Activated naive CD8-positive, alpha-beta T cell treated with anti-CD3 and anti-CD28 coated beads, Interleukin-2, amount 10 ng/mL, durations not matched to agents 7 days and 5 days (primary cell): ENCODE data around the gene ZNF773. TPM values are rescaled to one million over a fixed set of nuclear protein-coding genes. Genes with fewer than 3 reads are reported as not detected.
"Not testable (repeated sequence)": the region's sequence is repeated elsewhere in the genome, so short reads cannot be mapped to it uniquely, and the experiment has no call there.

Source experiments
- ATAC-seq: fragments of 150-1000 bp; cut with Tn5 transposase; one replicate; pipeline ENCODE4 v1.10.0; 2021; ENCODE audit warnings: low read depth, moderate library complexity
- POLR2A ChIA-PET: fragments of 350-600 bp; sonication (Branson Sonifier 250); formaldehyde crosslinking; loops from one replicate; lab custom pipeline; 2021; ENCODE audit warnings: antibody characterized with exemption; lab: Charles Lee
- DNase-seq: peaks from one replicate; pipeline ENCODE4 v3.0.0; 2021
- H3K27ac Mint-ChIP-seq: one replicate; pipeline ENCODE4 v1.8.0; 2022; ENCODE audit warnings: mild to moderate bottlenecking, mixed read lengths
- H3K27me3 Mint-ChIP-seq: one replicate; pipeline ENCODE4 v1.8.0; 2022; ENCODE audit warnings: mild to moderate bottlenecking, moderate library complexity, mixed read lengths
- H3K36me3 Mint-ChIP-seq: one replicate; pipeline ENCODE4 v1.8.0; 2021; ENCODE audit warnings: mild to moderate bottlenecking, mixed read lengths
- H3K4me1 Mint-ChIP-seq: one replicate; pipeline ENCODE4 v1.8.0; 2021; ENCODE audit warnings: mixed read lengths
- H3K4me3 Mint-ChIP-seq: one replicate; pipeline ENCODE4 v1.8.0; 2022; ENCODE audit warnings: mild to moderate bottlenecking, moderate library complexity, mixed read lengths
- H3K9me3 Mint-ChIP-seq: one replicate; pipeline ENCODE4 v1.8.0; 2021; ENCODE audit warnings: mixed read lengths
- total RNA-seq, 2 experiments: library from RNA; stranded (reverse); gene quantifications; one replicate each; pipeline ENCODE4 v1.2.3, GENCODE V29; 2021

ZNF773 gene
- total RNA-seq, 2 experiments from 2014 or later, result 15.7 to 15.9 TPM

- no peak for ATAC-seq
- peaks cover 42% of the 10 kb centered on the region for H3K9me3 Mint-ChIP-seq
- POLR2A ChIA-PET, result interaction anchor here (0.7 kb wide), 1 partner anchor 13 kb away, joined by 3 read pairs; the partner anchor contains the start of gene ZNF773
- H3K4me1 Mint-ChIP-seq, result no peaks in the 10 kb centered on the region
- H3K27ac Mint-ChIP-seq, result no peak overlapping the region
- no peak for DNase-seq
- H3K4me3 Mint-ChIP-seq, result no peak overlapping the region
- peaks cover 73% of the 10 kb centered on the region for H3K36me3 Mint-ChIP-seq
- no peaks in the 10 kb centered on the region for H3K27me3 Mint-ChIP-seq
These were observed 13.1 kb downstream of the ZNF773 start for GRCh38 chr19:57512845-57513244.

DNA sequence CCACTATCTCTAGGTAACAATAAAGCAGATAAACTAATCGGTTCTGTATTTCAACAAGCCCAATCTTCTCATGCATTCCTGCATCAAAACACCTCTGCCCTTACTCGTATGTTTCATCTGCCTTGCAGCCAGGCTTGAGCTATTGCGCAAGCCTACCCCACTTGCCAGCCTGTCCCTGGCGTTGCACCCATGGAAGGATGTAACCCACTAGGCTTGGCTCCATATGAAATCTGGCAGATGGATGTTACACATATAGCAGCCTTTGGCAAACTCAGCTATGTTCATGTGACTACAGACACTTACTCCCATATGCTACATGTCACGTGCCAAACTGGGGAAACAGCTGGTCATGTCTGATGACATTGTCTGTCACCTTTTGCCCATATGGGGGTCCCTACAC is 15.5 kb downstream of the ZNF773 start:
- Mint-ChIP-seq H3K4me3 (no peak overlapping the region), H3K27ac (no peak overlapping the region), H3K4me1 (no peaks in the 10 kb centered on the region), H3K36me3 (peaks cover 53% of the 10 kb centered on the region), H3K27me3 (no peaks in the 10 kb centered on the region), H3K9me3 (peaks cover 37% of the 10 kb centered on the region)
- POLR2A ChIA-PET, result no interaction called here
- DNase-seq (no peak), ATAC-seq (no peak)

DNA sequence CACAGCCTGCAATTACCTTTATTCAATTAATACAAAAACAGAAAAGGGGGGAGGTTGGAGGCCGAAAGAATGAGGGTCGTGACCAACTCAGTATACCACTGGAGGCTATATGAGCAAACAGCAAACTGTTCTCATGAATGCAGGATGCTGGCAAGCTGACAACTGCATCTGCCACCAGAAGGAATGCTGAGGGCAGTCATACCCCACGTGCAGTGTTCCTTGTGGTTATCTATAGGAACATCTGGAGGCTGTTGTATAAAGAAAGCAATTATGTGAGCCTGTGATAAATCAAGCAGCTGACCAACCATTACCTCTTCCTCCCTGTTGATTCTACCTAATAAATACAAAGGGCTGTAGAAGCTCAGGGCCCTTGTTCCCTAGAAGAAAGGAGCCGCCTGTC is 18.3 kb downstream of the ZNF773 start:
- POLR2A ChIA-PET, ATAC-seq, H3K27ac Mint-ChIP-seq, H3K4me1 Mint-ChIP-seq, DNase-seq, H3K4me3 Mint-ChIP-seq, H3K27me3 Mint-ChIP-seq: not testable (repeated sequence)
- Mint-ChIP-seq H3K9me3 (peaks cover 31% of the 10 kb centered on the region), H3K36me3 (peaks cover 41% of the 10 kb centered on the region)

GRCh38 chr19:57527136-57527881 is 27.6 kb downstream of the ZNF773 start, which contains the start of gene ZNF549:
TSS of gene ZNF549 (plus strand) at chr19:57527356. CDS start at chr19:57527574, 218 bp downstream.
- peaks cover 30% of the 10 kb centered on the region for H3K36me3 Mint-ChIP-seq
- H3K4me1 Mint-ChIP-seq, result peaks cover 11% of the 10 kb centered on the region
- peak within 1 kb of the TSS; percentile 91 for H3K27ac Mint-ChIP-seq
- H3K27me3 Mint-ChIP-seq, result no peaks in the 10 kb centered on the region
- ATAC-seq (peak; percentile 99), DNase-seq (peak; percentile 88)
- H3K4me3 Mint-ChIP-seq, result peak within 1 kb of the TSS; percentile 87
- H3K9me3 Mint-ChIP-seq, result peaks cover 19% of the 10 kb centered on the region
- POLR2A ChIA-PET, result interaction anchor here (1.0 kb wide), 1 partner anchor 200 kb away, joined by 3 read pairs; the partner anchor contains the start of gene ZNF671

GRCh38 chr19:57537953-57538547 is 38.3 kb downstream of the ZNF773 start:
- Mint-ChIP-seq H3K4me1 (no peaks in the 10 kb centered on the region), H3K4me3 (no peak overlapping the region), H3K36me3 (peaks cover 95% of the 10 kb centered on the region), H3K27ac (no peak overlapping the region), H3K27me3 (no peaks in the 10 kb centered on the region), H3K9me3 (peaks cover 59% of the 10 kb centered on the region)
- POLR2A ChIA-PET, result no interaction called here
- ATAC-seq (no peak), DNase-seq (no peak)

- POLR2A ChIA-PET, result no interaction called here
These were observed 46.8 kb downstream of the ZNF773 start for GRCh38 chr19:57546513-57546912.

DNA sequence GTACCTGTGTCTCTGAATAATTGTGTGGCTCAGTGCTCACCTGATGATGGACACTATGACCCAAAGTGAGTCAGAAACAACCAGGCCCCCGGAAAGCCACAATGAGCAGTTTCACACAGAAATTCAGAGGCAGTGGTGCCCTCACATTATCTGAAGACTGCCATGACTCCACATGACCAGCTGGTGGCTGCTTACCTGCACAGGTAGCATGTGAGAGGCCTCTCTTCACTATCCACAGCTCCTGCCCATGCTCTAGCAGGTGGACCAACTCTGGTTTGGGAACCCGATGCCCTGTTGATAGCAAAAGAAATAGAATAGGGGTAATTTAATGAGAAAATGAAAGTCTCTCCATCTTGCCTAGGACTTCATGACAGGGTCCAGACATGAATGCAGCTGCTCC is 52.7 kb downstream of the ZNF773 start:
- peaks cover 2% of the 10 kb centered on the region for H3K4me1 Mint-ChIP-seq
- POLR2A ChIA-PET, result no interaction called here
- no peak for ATAC-seq
- no peak for DNase-seq
- H3K4me3 Mint-ChIP-seq, result no peak overlapping the region
- H3K9me3 Mint-ChIP-seq, result peaks cover 48% of the 10 kb centered on the region
- peaks cover 99% of the 10 kb centered on the region for H3K36me3 Mint-ChIP-seq
- no peak overlapping the region for H3K27ac Mint-ChIP-seq
- no peaks in the 10 kb centered on the region for H3K27me3 Mint-ChIP-seq

More at GRCh38 chr19:57546513-57546912, 46.8 kb downstream of the ZNF773 start:
- H3K4me1 Mint-ChIP-seq, result no peaks in the 10 kb centered on the region
- H3K36me3 Mint-ChIP-seq, result peaks cover 96% of the 10 kb centered on the region
- DNase-seq, result no peak
- H3K27ac Mint-ChIP-seq, result no peak overlapping the region
- H3K27me3 Mint-ChIP-seq, result no peaks in the 10 kb centered on the region
- H3K9me3 Mint-ChIP-seq, result peaks cover 49% of the 10 kb centered on the region
- no peak overlapping the region for H3K4me3 Mint-ChIP-seq
- ATAC-seq, result no peak

DNA sequence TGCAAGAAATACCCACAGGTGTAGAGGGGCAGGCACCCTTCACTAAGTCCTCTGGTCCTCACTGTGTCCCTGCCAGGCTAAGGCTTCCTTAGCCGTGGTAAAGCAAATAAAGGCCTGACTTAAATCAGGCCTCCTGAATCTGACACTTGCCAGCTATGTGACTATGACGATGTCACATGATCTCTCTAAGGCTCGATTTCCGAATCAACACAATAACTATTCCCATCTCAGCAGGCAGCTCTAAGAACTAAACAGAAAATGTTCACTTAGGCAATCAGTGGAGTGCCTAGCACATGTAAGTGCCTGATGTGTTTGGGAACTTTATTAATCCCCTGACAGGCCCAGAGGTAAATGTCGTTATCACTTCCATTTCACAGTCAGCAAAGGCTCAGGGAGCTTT is 57.9 kb downstream of the ZNF773 start:
- no peaks in the 10 kb centered on the region for H3K27me3 Mint-ChIP-seq
- peaks cover 25% of the 10 kb centered on the region for H3K4me1 Mint-ChIP-seq
- no peak for DNase-seq
- H3K27ac Mint-ChIP-seq, result no peak overlapping the region
- H3K36me3 Mint-ChIP-seq, result peaks cover 63% of the 10 kb centered on the region
- peak overlapping the region; percentile 95 for H3K4me3 Mint-ChIP-seq
- ATAC-seq, result no peak
- POLR2A ChIA-PET, result no interaction called here
- peaks cover 39% of the 10 kb centered on the region for H3K9me3 Mint-ChIP-seq

Other genes starting within 250 kb of the ZNF773 start
- gene ZNF460, start 219.5 kb upstream of the ZNF773 start, total RNA-seq, result 10 to 100 TPM; 58.2 to 67.1 TPM
- gene ZNF543, start 179.5 kb upstream of the ZNF773 start, total RNA-seq, result 10 to 100 TPM; 11.8 to 12.5 TPM
- gene ZNF304, start 148.7 kb upstream of the ZNF773 start, total RNA-seq, result 10 to 100 TPM; 15.3 to 15.4 TPM
- 10 to 100 TPM; 13.2 to 13.6 TPM for gene TRAPPC2B, start 136.4 kb upstream of the ZNF773 start, total RNA-seq
- 1 to 10 TPM; 6.7 to 7.8 TPM for gene ZNF547, start 136.4 kb upstream of the ZNF773 start, total RNA-seq
- 10 to 100 TPM; 50.2 to 55.0 TPM for gene ZNF548, start 110.1 kb upstream of the ZNF773 start, total RNA-seq
- gene ZNF17, start 88.8 kb upstream of the ZNF773 start, total RNA-seq, result 10 to 100 TPM; 19.0 to 24.9 TPM
- gene ZNF749, start 64.6 kb upstream of the ZNF773 start, total RNA-seq, result 10 to 100 TPM; 14.7 to 17.9 TPM
- gene VN1R1, start 42.8 kb upstream of the ZNF773 start, total RNA-seq, result under 1 TPM; 0.68 to 0.80 TPM
- 10 to 100 TPM; 13.7 to 13.8 TPM for gene ZNF772, start 22.4 kb upstream of the ZNF773 start, total RNA-seq
- 10 to 100 TPM; 19.3 to 21.1 TPM for gene ZNF419, start 12.2 kb upstream of the ZNF773 start, total RNA-seq
- 10 to 100 TPM; 13.6 to 13.8 TPM for gene ZNF549, start 27.4 kb downstream of the ZNF773 start, total RNA-seq
- 10 to 100 TPM; 27.7 to 27.9 TPM for gene ZNF550, start 59.9 kb downstream of the ZNF773 start, total RNA-seq
- gene ZNF416, start 79.0 kb downstream of the ZNF773 start, total RNA-seq, result 10 to 100 TPM in 1 of 2 experiments, 1 to 10 TPM in 1; 10.0 to 10.5 TPM
- 10 to 100 TPM; 17.9 TPM for gene ZIK1, start 84.2 kb downstream of the ZNF773 start, total RNA-seq
- 10 to 100 TPM; 14.0 to 14.2 TPM for gene ZNF530, start 99.9 kb downstream of the ZNF773 start, total RNA-seq
- gene ZNF134, start 114.3 kb downstream of the ZNF773 start, total RNA-seq, result 10 to 100 TPM; 29.7 to 34.3 TPM
- 10 to 100 TPM; 30.6 to 33.6 TPM for gene ZNF211, start 133.2 kb downstream of the ZNF773 start, total RNA-seq
- not detected for gene ZSCAN4, start 169.0 kb downstream of the ZNF773 start, total RNA-seq
- 10 to 100 TPM; 18.1 to 21.3 TPM for gene ZNF551, start 182.0 kb downstream of the ZNF773 start, total RNA-seq
- gene ZNF154, start 209.3 kb downstream of the ZNF773 start, total RNA-seq, result 10 to 100 TPM; 14.9 to 17.3 TPM
- gene ZNF671, start 227.7 kb downstream of the ZNF773 start, total RNA-seq, result 10 to 100 TPM; 22.4 to 23.7 TPM
- gene ZNF776, start 246.9 kb downstream of the ZNF773 start, total RNA-seq, result 10 to 100 TPM; 27.9 to 29.0 TPM